GM23248 (cell line): ENCODE measurements around the gene DDX28. TPM values are rescaled to one million over a fixed set of nuclear protein-coding genes. Genes with fewer than 3 reads are reported as not detected.

Experiments used
- DNase-seq: peaks from one replicate; pipeline ENCODE4 v3.0.0-alpha.2; 2015
- H2AFZ ChIP-seq: fragments of 200-600 bp; sonication (generic); 2 replicates; pipeline ENCODE4 v1.6.1; 2016; ENCODE audit warnings: antibody characterized with exemption
- H3F3A ChIP-seq: fragments of 200-600 bp; sonication (generic); 2 replicates; pipeline ENCODE4 v1.6.1; 2016; ENCODE audit warnings: mild to moderate bottlenecking, antibody characterized with exemption, mixed run types; ENCODE audit not compliant: insufficient read depth
- H3K27ac ChIP-seq: fragments of 200-600 bp; sonication (generic); 2 replicates; pipeline ENCODE4 v1.5.1; 2016; ENCODE audit warnings: mild to moderate bottlenecking
- H3K27me3 ChIP-seq: fragments of 200-600 bp; sonication (generic); replicated peaks from 2 replicates; pipeline ENCODE4 v1.6.1; 2016; ENCODE audit warnings: mild to moderate bottlenecking; ENCODE audit not compliant: insufficient read depth
- H3K36me3 ChIP-seq: fragments of 200-600 bp; sonication (generic); 2 replicates; pipeline ENCODE4 v1.6.1; 2016; ENCODE audit warnings: low read depth, mild to moderate bottlenecking
- H3K4me1 ChIP-seq: fragments of 200-600 bp; sonication (generic); 2 replicates; pipeline ENCODE4 v1.6.1; 2016; ENCODE audit warnings: mild to moderate bottlenecking; ENCODE audit not compliant: insufficient read depth
- H3K4me2 ChIP-seq: fragments of 200-600 bp; sonication (generic); one replicate; pipeline ENCODE4 v1.6.1; 2016; ENCODE audit warnings: mild to moderate bottlenecking; ENCODE audit not compliant: unreplicated experiment
- H3K4me3 ChIP-seq: fragments of 200-600 bp; sonication (generic); 2 replicates; pipeline ENCODE4 v1.5.1; 2016; ENCODE audit warnings: mild to moderate bottlenecking
- H3K79me2 ChIP-seq: fragments of 200-600 bp; sonication (generic); 2 replicates; pipeline ENCODE4 v1.6.1; 2016; ENCODE audit warnings: mild to moderate bottlenecking; ENCODE audit not compliant: insufficient read depth
- H3K9ac ChIP-seq: fragments of 200-600 bp; sonication (generic); 2 replicates; pipeline ENCODE4 v1.6.1; 2016; ENCODE audit warnings: mild to moderate bottlenecking
- H3K9me2 ChIP-seq: fragments of 200-600 bp; sonication (generic); 2 replicates; pipeline ENCODE4 v1.6.1; 2016; ENCODE audit warnings: mixed run types, mild to moderate bottlenecking, moderate library complexity; ENCODE audit not compliant: insufficient read depth
- H3K9me3 ChIP-seq: fragments of 200-600 bp; sonication (generic); one replicate; pipeline ENCODE4 v1.6.1; 2017; ENCODE audit warnings: low read depth
- H4K20me1 ChIP-seq: fragments of 200-600 bp; sonication (generic); 2 replicates; pipeline ENCODE4 v1.6.0; 2016; ENCODE audit not compliant: insufficient read depth
- EZH2 ChIP-seq: fragments of 200-600 bp; sonication (generic); IDR thresholded peaks from 2 replicates; pipeline ENCODE4 v1.6.1; 2018; ENCODE audit warnings: antibody characterized with exemption, mild to moderate bottlenecking; ENCODE audit not compliant: insufficient read depth, poor library complexity, severe bottlenecking
- EZH2phosphoT487 ChIP-seq: fragments of 200-600 bp; sonication (generic); IDR thresholded peaks from 2 replicates; pipeline ENCODE4 v1.6.1; 2018; ENCODE audit warnings: antibody characterized with exemption, moderate library complexity, mild to moderate bottlenecking, low read depth; ENCODE audit not compliant: insufficient read depth
- WGBS, 2 experiments: methylation state at CpG; one replicate each; pipeline ENCODE4 v1.1.6; 2015 to 2017; ENCODE audit warnings: low lambda C conversion rate in 2 of 2, low coverage in 1 of 2; ENCODE audit errors: missing lambda C conversion rate in 2 of 2; 5-methylcytosine and 5-hydroxymethylcytosine counted together
- in situ Hi-C: fragments of 300-500 bp; cut with MboI; formaldehyde crosslinking; loops from 2 replicates; pipeline ENCODE4 v1.15.0; 2020
- polyA plus RNA-seq: library from polyadenylated mRNA; unstranded; fragments of >200 nt; fragmentation: Nextera tagmentation; extraction: Ambion mirVana; gene quantifications from 2 replicates; pipeline ENCODE4 v1.2.1, GENCODE V29; 2016
- total RNA-seq: library from RNA; depleted of rRNA; stranded (reverse); fragments of >200 nt; shearing (Covaris generic); gene quantifications from 2 replicates; pipeline ENCODE4 v1.2.3, GENCODE V29; 2014

DDX28 gene
- total and polyA plus RNA-seq, 2 experiments from 2014 or later, result 8.8 to 9.0 TPM

GRCh38 chr16:68009157-68009735, 13.8 kb downstream of the DDX28 start:
- Histone ChIP-seq H3K4me3 (no peak overlapping the region), H3K9me2 (no peaks in the 10 kb centered on the region), H3K79me2 (no peaks in the 10 kb centered on the region), H3F3A (no peaks in the 10 kb centered on the region), H3K27ac (no peak overlapping the region), H3K9me3 (no peaks in the 10 kb centered on the region), H3K4me1 (no peaks in the 10 kb centered on the region), H3K9ac (no peak overlapping the region), H2AFZ (no peak overlapping the region), H4K20me1 (no peaks in the 10 kb centered on the region), H3K36me3 (no peaks in the 10 kb centered on the region), H3K27me3 (no peaks in the 10 kb centered on the region), H3K4me2 (no peak overlapping the region)
- no peak for DNase-seq
- no peak for TF ChIP-seq EZH2
- TF ChIP-seq EZH2phosphoT487, result no peak
- in situ Hi-C loops, result no loop called here
- 28 to 32% methylated on average over 9 of the region's 9 CpGs for WGBS, 2 experiments

GRCh38 chr16:68005786-68006286, 17.2 kb downstream of the DDX28 start:
- Histone ChIP-seq H3K27me3 (no peaks in the 10 kb centered on the region), H3K79me2 (no peaks in the 10 kb centered on the region), H3K9me3 (no peaks in the 10 kb centered on the region), H3K4me2 (no peak overlapping the region), H3F3A (no peaks in the 10 kb centered on the region), H3K4me1 (no peaks in the 10 kb centered on the region), H4K20me1 (no peaks in the 10 kb centered on the region), H3K4me3 (no peak overlapping the region), H3K36me3 (no peaks in the 10 kb centered on the region), H3K9me2 (no peaks in the 10 kb centered on the region), H3K27ac (no peak overlapping the region), H2AFZ (no peak overlapping the region), H3K9ac (no peak overlapping the region)
- no peak for TF ChIP-seq EZH2
- no peak for TF ChIP-seq EZH2phosphoT487
- no peak for DNase-seq
- WGBS, 2 experiments, result 42 to 45% methylated on average over 6 of the region's 6 CpGs
- in situ Hi-C loops, result no loop called here

GRCh38 chr16:68005211-68005610, 17.8 kb downstream of the DDX28 start:
- H3K79me2 ChIP-seq, result no peaks in the 10 kb centered on the region
- H3K9me2 ChIP-seq, result no peaks in the 10 kb centered on the region
- no peak overlapping the region for H2AFZ ChIP-seq
- TF ChIP-seq EZH2phosphoT487 (no peak), EZH2 (no peak)
- no peak overlapping the region for H3K27ac ChIP-seq
- H3K36me3 ChIP-seq, result no peaks in the 10 kb centered on the region
- H3K4me2 ChIP-seq, result no peak overlapping the region
- no peak overlapping the region for H3K4me3 ChIP-seq
- no peaks in the 10 kb centered on the region for H3K9me3 ChIP-seq
- no peak for DNase-seq
- WGBS, 2 experiments, result 69% methylated on average over 9 of the region's 9 CpGs
- no peak overlapping the region for H3K9ac ChIP-seq
- H3F3A ChIP-seq, result no peaks in the 10 kb centered on the region
- H3K27me3 ChIP-seq, result no peaks in the 10 kb centered on the region
- no peaks in the 10 kb centered on the region for H3K4me1 ChIP-seq
- no peaks in the 10 kb centered on the region for H4K20me1 ChIP-seq
- in situ Hi-C loops, result no loop called here

DNA sequence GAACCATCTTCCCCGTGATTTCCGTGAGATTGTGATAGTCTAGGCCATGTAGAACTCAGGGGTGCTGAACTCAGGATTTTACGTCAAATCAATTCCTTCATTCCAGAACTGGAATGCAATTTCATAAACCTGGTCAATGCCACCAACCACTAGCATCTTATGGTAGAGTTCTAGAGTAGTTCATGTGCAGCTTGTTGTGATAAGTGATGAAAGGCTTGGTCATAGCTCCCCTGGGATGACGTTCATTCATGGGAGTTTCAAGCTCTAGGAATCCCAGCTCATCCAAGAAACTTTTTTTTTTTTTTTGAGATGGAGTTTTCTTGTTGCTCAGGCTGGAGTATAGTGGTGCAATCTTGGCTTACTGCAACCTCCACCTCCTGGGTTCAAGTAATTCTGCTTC, 20.0 kb downstream of the DDX28 start:
- Histone ChIP-seq H3F3A (no peaks in the 10 kb centered on the region), H4K20me1 (no peaks in the 10 kb centered on the region), H3K4me1 (no peaks in the 10 kb centered on the region), H2AFZ (no peak overlapping the region), H3K27me3 (no peaks in the 10 kb centered on the region; the same call in 1 of the 2 replicates), H3K9ac (no peak overlapping the region), H3K36me3 (no peaks in the 10 kb centered on the region), H3K27ac (no peak overlapping the region), H3K4me2 (no peak overlapping the region), H3K79me2 (no peaks in the 10 kb centered on the region), H3K4me3 (no peak overlapping the region), H3K9me3 (no peaks in the 10 kb centered on the region), H3K9me2 (no peaks in the 10 kb centered on the region)
- in situ Hi-C loops, result no loop called here
- DNase-seq, result peak; percentile 51
- 45 to 49% methylated on average over 4 of the region's 4 CpGs for WGBS, 2 experiments
- no peak for TF ChIP-seq EZH2
- TF ChIP-seq EZH2phosphoT487, result no peak

GRCh38 chr16:68000450-68000849, 22.6 kb downstream of the DDX28 start:
- TF ChIP-seq EZH2, result no peak
- no peak for TF ChIP-seq EZH2phosphoT487
- H3K4me2 ChIP-seq, result no peak overlapping the region
- H2AFZ ChIP-seq, result no peak overlapping the region
- no peaks in the 10 kb centered on the region for H3F3A ChIP-seq
- in situ Hi-C loops, result no loop called here
- no peaks in the 10 kb centered on the region for H4K20me1 ChIP-seq
- H3K27me3 ChIP-seq, result no peaks in the 10 kb centered on the region; the same call in 1 of the 2 replicates
- H3K79me2 ChIP-seq, result no peaks in the 10 kb centered on the region
- no peak overlapping the region for H3K27ac ChIP-seq
- DNase-seq, result no peak
- no peak overlapping the region for H3K9ac ChIP-seq
- no peak overlapping the region for H3K4me3 ChIP-seq
- 28% methylated on average over 3 of the region's 3 CpGs for WGBS, 2 experiments
- no peaks in the 10 kb centered on the region for H3K9me3 ChIP-seq
- H3K4me1 ChIP-seq, result no peaks in the 10 kb centered on the region
- no peaks in the 10 kb centered on the region for H3K36me3 ChIP-seq
- H3K9me2 ChIP-seq, result no peaks in the 10 kb centered on the region
